Ishikawa (cell line): ENCODE measurements around the gene TPK1.

Experiments
- CEBPB ChIP-seq: IDR thresholded peaks from 2 replicates; pipeline ENCODE4 v1.6.1; 2012
- EP300 ChIP-seq: IDR thresholded peaks from 2 replicates; pipeline ENCODE4 v1.6.1; 2012; ENCODE audit warnings: borderline replicate concordance
- MAX ChIP-seq: IDR thresholded peaks from 2 replicates; pipeline ENCODE4 v1.6.1; 2012
- NFIC ChIP-seq: IDR thresholded peaks from 2 replicates; pipeline ENCODE4 v1.6.1; 2012
- RAD21 ChIP-seq: IDR thresholded peaks from 2 replicates; pipeline ENCODE4 v1.6.1; 2012; ENCODE audit warnings: low read depth
- TAF1 ChIP-seq: IDR thresholded peaks from 2 replicates; pipeline ENCODE4 v1.6.1; 2012; ENCODE audit warnings: low read depth, mild to moderate bottlenecking
- YY1 ChIP-seq: IDR thresholded peaks from 2 replicates; pipeline ENCODE4 v1.6.1; 2012; ENCODE audit warnings: low read depth

GRCh38 chr7:144650439-144650838 lies 185.4 kb downstream of the TPK1 start:
- TF ChIP-seq MAX: no peak
- no peak for TF ChIP-seq YY1
- no peak for TF ChIP-seq TAF1
- no peak for TF ChIP-seq RAD21
- TF ChIP-seq EP300: no peak
- no peak for TF ChIP-seq CEBPB
- TF ChIP-seq NFIC: no peak
